HFF-Myc (cell line): Measurements from ENCODE around the gene ASB7.
A peak's percentile ranks its signal among the peaks of the same experiment; 100 is the strongest.

Experiments
- DNase-seq: peaks from one replicate; pipeline ENCODE4 v3.0.0-alpha.2; 2011; ENCODE audit warnings: low read depth; ENCODE audit errors: extremely low read depth
- H3K4me3 ChIP-seq: replicated peaks from 2 replicates; pipeline ENCODE4 v1.5.1; 2011; ENCODE audit warnings: low read depth, mild to moderate bottlenecking, control low read depth, low read length
- TF ChIP-seq, protein P1 (sequence below): IDR thresholded peaks from 2 replicates; pipeline ENCODE4 v1.5.1; 2012; ENCODE audit warnings: mild to moderate bottlenecking, low read depth, low read length, control low read depth; ENCODE audit errors: missing control alignments

The ASB7 gene

DNA sequence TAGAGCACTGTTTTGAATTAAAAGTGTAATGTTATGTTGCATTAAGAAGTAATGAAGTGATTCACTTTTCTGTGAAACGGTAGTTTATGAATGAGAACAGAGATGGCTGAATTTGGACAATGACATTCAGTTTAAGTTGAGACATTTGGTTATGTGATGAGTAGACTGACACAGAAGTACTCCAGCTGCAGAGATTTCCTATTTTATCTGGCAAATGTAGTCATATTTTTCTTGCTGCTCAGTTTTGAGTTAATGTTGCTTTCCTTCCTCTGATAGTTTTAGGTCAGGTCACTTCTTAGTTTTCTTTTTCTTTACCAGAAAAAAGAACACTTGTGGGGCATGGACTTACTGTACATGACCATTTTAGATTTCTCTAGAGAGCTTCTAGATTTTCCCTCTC lies 51.2 kb downstream of the ASB7 start:
- TF ChIP-seq, protein P1, sequence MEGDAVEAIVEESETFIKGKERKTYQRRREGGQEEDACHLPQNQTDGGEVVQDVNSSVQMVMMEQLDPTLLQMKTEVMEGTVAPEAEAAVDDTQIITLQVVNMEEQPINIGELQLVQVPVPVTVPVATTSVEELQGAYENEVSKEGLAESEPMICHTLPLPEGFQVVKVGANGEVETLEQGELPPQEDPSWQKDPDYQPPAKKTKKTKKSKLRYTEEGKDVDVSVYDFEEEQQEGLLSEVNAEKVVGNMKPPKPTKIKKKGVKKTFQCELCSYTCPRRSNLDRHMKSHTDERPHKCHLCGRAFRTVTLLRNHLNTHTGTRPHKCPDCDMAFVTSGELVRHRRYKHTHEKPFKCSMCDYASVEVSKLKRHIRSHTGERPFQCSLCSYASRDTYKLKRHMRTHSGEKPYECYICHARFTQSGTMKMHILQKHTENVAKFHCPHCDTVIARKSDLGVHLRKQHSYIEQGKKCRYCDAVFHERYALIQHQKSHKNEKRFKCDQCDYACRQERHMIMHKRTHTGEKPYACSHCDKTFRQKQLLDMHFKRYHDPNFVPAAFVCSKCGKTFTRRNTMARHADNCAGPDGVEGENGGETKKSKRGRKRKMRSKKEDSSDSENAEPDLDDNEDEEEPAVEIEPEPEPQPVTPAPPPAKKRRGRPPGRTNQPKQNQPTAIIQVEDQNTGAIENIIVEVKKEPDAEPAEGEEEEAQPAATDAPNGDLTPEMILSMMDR: no peak
- DNase-seq: no peak
- H3K4me3 ChIP-seq: no peak overlapping the region

GRCh38 chr15:100658895-100659294 lies 56.5 kb downstream of the ASB7 start:
- TF ChIP-seq, protein P1: no peak
- no peak overlapping the region for H3K4me3 ChIP-seq
- no peak for DNase-seq

- TF ChIP-seq, protein P1: no peak
- no peak for DNase-seq
- H3K4me3 ChIP-seq: no peak overlapping the region
These were observed 58.8 kb downstream of the ASB7 start for GRCh38 chr15:100661156-100661555.

- no peak overlapping the region for H3K4me3 ChIP-seq
- DNase-seq: no peak
- TF ChIP-seq, protein P1: peak; percentile 56
These were observed 60.9 kb downstream of the ASB7 start for GRCh38 chr15:100663086-100663914.

- no peak overlapping the region for H3K4me3 ChIP-seq
- no peak for DNase-seq
- TF ChIP-seq, protein P1: no peak
These were observed 61.5 kb downstream of the ASB7 start for GRCh38 chr15:100663915-100664281.

DNA sequence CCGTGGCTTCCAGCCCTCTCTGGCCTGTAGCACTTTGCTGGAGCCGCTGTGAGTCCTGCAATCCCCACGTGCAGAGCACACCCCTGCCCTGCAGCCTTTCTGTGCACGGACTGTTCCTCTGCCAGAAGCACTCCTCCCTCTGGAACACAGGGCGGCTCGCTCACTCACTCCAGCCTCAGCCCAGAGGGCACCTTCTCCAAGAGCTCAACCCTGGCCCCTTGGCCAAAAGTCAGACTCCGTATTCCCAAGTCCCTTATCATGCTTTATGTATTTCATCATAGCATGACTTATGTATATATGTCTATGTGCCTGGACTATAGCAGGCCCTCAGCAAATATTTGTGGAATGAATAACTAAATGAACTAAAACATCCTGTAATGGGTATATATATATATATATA lies 63.2 kb downstream of the ASB7 start:
- TF ChIP-seq, protein P1: no peak
- no peak overlapping the region for H3K4me3 ChIP-seq
- no peak for DNase-seq
